ENCODE measurements around the gene CCDC88A. TPM values are rescaled to one million over a fixed set of nuclear protein-coding genes. Genes with fewer than 3 reads are reported as not detected.

CCDC88A gene
- total and polyA plus RNA-seq, 2 donors (not counting 3 experiments of a cell fraction or from before 2014, with no cell fraction given), result 21.1 to 77.4 TPM

- H3K36me3 ChIP-seq (ENCODE audit: control insufficient read depth in 2 of 2, extremely low read depth in 1 of 2, insufficient read depth in 2 of 2, low read length in 2 of 2), result no peaks in the 10 kb centered on the region
- H3K9me3 ChIP-seq (replicated peaks; ENCODE audit: control insufficient read depth, insufficient read depth, low read length), result no peaks in the 10 kb centered on the region
- H3K9ac ChIP-seq (replicated peaks; ENCODE audit: extremely low read depth, insufficient read depth, low read length), result no peak overlapping the region
- CTCF ChIA-PET, result interaction anchor here (1.3 to 2.0 kb wide), 2 partner anchors 10 to 48 kb away, joined by 3 to 7 read pairs; no protein-coding TSS in a partner anchor
- no peak overlapping the region for H2AFZ ChIP-seq (ENCODE audit: low read depth, low read length)
- H3K4me1 ChIP-seq (ENCODE audit: control insufficient read depth, extremely low read depth, insufficient read depth, low read length), result no peaks in the 10 kb centered on the region
- H3K9me1 ChIP-seq (replicated peaks; ENCODE audit: control insufficient read depth, extremely low read depth, insufficient read depth, low read length), result no peaks in the 10 kb centered on the region
- POLR2A ChIA-PET, result interaction anchor here (0.7 kb wide), 1 partner anchor 48 kb away, joined by 7 read pairs; no protein-coding TSS in a partner anchor
- dilution Hi-C loops (cut with MboI; ENCODE audit: extremely low pct_ligation_motif_present, low sequenced_read_pairs), result no loop called here
- no peaks in the 10 kb centered on the region for H3K79me2 ChIP-seq (ENCODE audit: control insufficient read depth, insufficient read depth, low read length)
- no TSS peak for BruUV-seq (replicated peaks)
- H3K4me2 ChIP-seq (ENCODE audit: insufficient read depth, low read length), result no peak overlapping the region
- H3K27ac ChIP-seq (ENCODE audit: insufficient read depth, low read depth, low read length), result no peak overlapping the region
- intact Hi-C loops (cut with micrococcal nuclease), result no loop called here
- H3K4me3 ChIP-seq (replicated peaks in 1 of 3; ENCODE audit: insufficient read depth in 1 of 3, low read depth in 1 of 3, low read length in 3 of 3), result no peak overlapping the region
- H4K20me1 ChIP-seq (replicated peaks; ENCODE audit: control insufficient read depth, extremely low read depth, insufficient read depth, low read length), result no peaks in the 10 kb centered on the region
- DNase-seq (ENCODE audit: low read depth, low spot score) (no peak), FAIRE-seq (no peak)
- no peaks in the 10 kb centered on the region for H3K27me3 ChIP-seq (ENCODE audit: control insufficient read depth in 2 of 2, insufficient read depth in 2 of 2, low read length in 2 of 2)
- TF ChIP-seq POLR2AphosphoS5 (IDR thresholded peaks at IDR 0.05; ENCODE audit: insufficient read depth, low read depth, low read length) (no peak), JUN (IDR thresholded peaks at IDR 0.05; ENCODE audit: borderline replicate concordance, insufficient read depth, insufficient read length, low read depth) (no peak), POLR2A (IDR thresholded peaks at IDR 0.05; ENCODE audit: low read depth, low read length) (no peak), EZH2 (IDR thresholded peaks at IDR 0.05; ENCODE audit: borderline replicate concordance, low read depth, low read length, severe bottlenecking) (no peak), MYC (IDR thresholded peaks at IDR 0.05; ENCODE audit: low read depth, low read length) (no peak), FOS (IDR thresholded peaks at IDR 0.05; ENCODE audit: borderline replicate concordance, insufficient read depth, low read length) (no peak), GATA2 (IDR thresholded peaks at IDR 0.05; ENCODE audit: insufficient read depth, insufficient read length, low read depth, low read length) (no peak)
- TF ChIP-seq, protein P1, sequence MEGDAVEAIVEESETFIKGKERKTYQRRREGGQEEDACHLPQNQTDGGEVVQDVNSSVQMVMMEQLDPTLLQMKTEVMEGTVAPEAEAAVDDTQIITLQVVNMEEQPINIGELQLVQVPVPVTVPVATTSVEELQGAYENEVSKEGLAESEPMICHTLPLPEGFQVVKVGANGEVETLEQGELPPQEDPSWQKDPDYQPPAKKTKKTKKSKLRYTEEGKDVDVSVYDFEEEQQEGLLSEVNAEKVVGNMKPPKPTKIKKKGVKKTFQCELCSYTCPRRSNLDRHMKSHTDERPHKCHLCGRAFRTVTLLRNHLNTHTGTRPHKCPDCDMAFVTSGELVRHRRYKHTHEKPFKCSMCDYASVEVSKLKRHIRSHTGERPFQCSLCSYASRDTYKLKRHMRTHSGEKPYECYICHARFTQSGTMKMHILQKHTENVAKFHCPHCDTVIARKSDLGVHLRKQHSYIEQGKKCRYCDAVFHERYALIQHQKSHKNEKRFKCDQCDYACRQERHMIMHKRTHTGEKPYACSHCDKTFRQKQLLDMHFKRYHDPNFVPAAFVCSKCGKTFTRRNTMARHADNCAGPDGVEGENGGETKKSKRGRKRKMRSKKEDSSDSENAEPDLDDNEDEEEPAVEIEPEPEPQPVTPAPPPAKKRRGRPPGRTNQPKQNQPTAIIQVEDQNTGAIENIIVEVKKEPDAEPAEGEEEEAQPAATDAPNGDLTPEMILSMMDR (IDR thresholded peaks at IDR 0.05; ENCODE audit: extremely low read depth in 1 of 2, insufficient read depth in 1 of 2, low read depth in 1 of 2, low read length in 2 of 2), result no peak
- TF ChIP-seq, protein P2, sequence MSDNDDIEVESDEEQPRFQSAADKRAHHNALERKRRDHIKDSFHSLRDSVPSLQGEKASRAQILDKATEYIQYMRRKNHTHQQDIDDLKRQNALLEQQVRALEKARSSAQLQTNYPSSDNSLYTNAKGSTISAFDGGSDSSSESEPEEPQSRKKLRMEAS (IDR thresholded peaks at IDR 0.05; ENCODE audit: insufficient read depth, insufficient read length), result no peak
Measured at GRCh38 chr2:55441280-55441892, 21.7 kb upstream of the CCDC88A start.

Measured in endothelial cell of umbilical vein (primary cell).